RWPE2 (cell line): Measurements from ENCODE around the gene HMGN1.

ENCODE experiments used
- ATAC-seq: fragments of 200-7000 bp; cut with Tn5 transposase; 3 replicates; pipeline ENCODE4 v1.9.1; 2021; ENCODE audit warnings: low read depth
- DNase-seq: peaks from one replicate; pipeline ENCODE4 v3.0.0-alpha.2; 2020; ENCODE audit warnings: low spot score
- H3K27ac ChIP-seq: fragments of 450-650 bp; 2 replicates; pipeline ENCODE4 v1.5.1; 2017; ENCODE audit warnings: mild to moderate bottlenecking; ENCODE audit not compliant: poor library complexity, severe bottlenecking
- H3K27me3 ChIP-seq: fragments of 250-450 bp; sonication (Bioruptor Pico); 2 replicates; pipeline ENCODE4 v1.5.1; 2021; ENCODE audit warnings: mild to moderate bottlenecking, moderate library complexity; ENCODE audit not compliant: insufficient read depth, poor library complexity, severe bottlenecking
- H3K36me3 ChIP-seq: fragments of 250-450 bp; sonication (Bioruptor Pico); 2 replicates; pipeline ENCODE4 v1.5.1; 2020; ENCODE audit warnings: low read depth, mild to moderate bottlenecking, moderate library complexity
- H3K4me1 ChIP-seq: fragments of 250-450 bp; sonication (Bioruptor Pico); 2 replicates; pipeline ENCODE4 v1.5.1; 2021; ENCODE audit warnings: mild to moderate bottlenecking, moderate library complexity; ENCODE audit not compliant: insufficient read depth, poor library complexity, severe bottlenecking
- H3K4me3 ChIP-seq: fragments of 250-450 bp; sonication (Bioruptor Pico); 2 replicates; pipeline ENCODE4 v1.5.1; 2021; ENCODE audit warnings: mild to moderate bottlenecking, moderate library complexity; ENCODE audit not compliant: severe bottlenecking
- H3K9me3 ChIP-seq: fragments of 250-450 bp; sonication (Bioruptor Pico); 2 replicates; pipeline ENCODE4 v1.5.1; 2021; ENCODE audit warnings: mild to moderate bottlenecking, moderate library complexity; ENCODE audit not compliant: severe bottlenecking
- TF ChIP-seq, protein P1 (sequence below): fragments of 450-650 bp; IDR thresholded peaks from one replicate; pipeline ENCODE4 v1.5.1; 2017; ENCODE audit warnings: mild to moderate bottlenecking, moderate library complexity; ENCODE audit not compliant: poor library complexity, severe bottlenecking

Gene HMGN1

DNA sequence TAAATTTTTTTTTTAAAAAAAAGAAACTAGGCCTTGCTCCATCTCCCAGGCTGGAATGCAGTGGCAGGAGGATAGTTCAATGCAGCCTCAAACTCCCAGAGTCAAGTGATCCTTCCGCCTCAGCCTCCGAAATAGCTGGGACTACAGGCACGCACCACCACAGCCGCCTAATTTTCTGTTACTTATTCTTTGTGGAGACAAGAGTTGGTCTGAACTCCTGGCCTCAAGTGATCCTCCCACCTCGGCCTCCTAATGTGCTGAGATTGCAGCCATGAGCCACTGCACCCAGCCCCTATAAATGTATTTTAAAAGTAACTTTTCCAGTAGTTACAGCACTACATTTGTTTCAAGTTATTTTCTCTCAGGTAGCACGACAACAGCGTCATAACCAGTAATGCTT, 37.7 kb downstream of the HMGN1 start:
- Histone ChIP-seq H3K4me1 (peaks cover 13% of the 10 kb centered on the region), H3K27ac (no peak overlapping the region), H3K27me3 (no peaks in the 10 kb centered on the region), H3K9me3 (no peaks in the 10 kb centered on the region), H3K4me3 (no peak overlapping the region), H3K36me3 (peaks cover 40% of the 10 kb centered on the region)
- DNase-seq (no peak), ATAC-seq (no peak)
- TF ChIP-seq, protein P1, sequence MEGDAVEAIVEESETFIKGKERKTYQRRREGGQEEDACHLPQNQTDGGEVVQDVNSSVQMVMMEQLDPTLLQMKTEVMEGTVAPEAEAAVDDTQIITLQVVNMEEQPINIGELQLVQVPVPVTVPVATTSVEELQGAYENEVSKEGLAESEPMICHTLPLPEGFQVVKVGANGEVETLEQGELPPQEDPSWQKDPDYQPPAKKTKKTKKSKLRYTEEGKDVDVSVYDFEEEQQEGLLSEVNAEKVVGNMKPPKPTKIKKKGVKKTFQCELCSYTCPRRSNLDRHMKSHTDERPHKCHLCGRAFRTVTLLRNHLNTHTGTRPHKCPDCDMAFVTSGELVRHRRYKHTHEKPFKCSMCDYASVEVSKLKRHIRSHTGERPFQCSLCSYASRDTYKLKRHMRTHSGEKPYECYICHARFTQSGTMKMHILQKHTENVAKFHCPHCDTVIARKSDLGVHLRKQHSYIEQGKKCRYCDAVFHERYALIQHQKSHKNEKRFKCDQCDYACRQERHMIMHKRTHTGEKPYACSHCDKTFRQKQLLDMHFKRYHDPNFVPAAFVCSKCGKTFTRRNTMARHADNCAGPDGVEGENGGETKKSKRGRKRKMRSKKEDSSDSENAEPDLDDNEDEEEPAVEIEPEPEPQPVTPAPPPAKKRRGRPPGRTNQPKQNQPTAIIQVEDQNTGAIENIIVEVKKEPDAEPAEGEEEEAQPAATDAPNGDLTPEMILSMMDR = no peak

DNA sequence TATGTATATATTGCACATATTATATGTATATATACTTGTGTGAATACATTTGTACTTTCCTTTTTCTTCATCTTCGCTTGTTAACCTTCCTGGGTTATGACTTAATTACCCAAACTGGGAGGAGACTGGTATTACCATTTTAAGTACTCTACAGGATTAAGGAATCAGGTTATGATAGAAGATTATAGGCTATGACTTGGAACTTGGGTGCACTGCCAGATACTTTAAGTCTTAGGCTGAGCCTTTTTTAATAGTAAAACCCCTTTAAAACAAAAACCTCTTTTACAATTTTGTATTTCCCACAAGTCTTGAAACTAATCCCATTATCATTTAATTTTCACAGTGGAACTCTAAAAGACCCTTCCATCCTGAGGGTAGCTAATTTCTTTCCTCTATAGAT, 41.4 kb downstream of the HMGN1 start:
- Histone ChIP-seq H3K36me3 (peaks cover 58% of the 10 kb centered on the region), H3K27ac (no peak overlapping the region), H3K4me1 (peaks cover 8% of the 10 kb centered on the region), H3K4me3 (no peak overlapping the region), H3K27me3 (no peaks in the 10 kb centered on the region), H3K9me3 (no peaks in the 10 kb centered on the region)
- TF ChIP-seq, protein P1 = no peak
- DNase-seq (no peak), ATAC-seq (no peak)

DNA sequence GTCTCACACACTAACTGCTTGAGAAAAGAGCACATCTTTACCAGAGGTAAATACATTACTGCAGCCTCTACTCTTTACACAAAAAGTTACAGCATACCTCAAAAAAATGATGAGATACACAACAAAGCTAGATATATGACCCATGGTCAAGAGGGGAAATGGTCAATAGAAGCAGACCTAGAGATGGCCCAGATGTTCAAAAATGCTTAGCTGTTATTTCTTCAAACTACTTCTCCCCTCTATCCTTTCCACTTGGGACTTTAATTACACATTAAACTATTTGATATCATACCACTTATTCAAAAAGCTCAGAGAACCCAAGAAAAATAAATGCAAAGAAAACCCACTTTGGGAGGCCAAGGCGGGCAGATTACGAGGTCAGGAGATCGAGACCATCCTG, 48.3 kb downstream of the HMGN1 start:
- peaks cover 76% of the 10 kb centered on the region for H3K36me3 ChIP-seq
- no peak overlapping the region for H3K4me3 ChIP-seq
- TF ChIP-seq, protein P1 = no peak
- DNase-seq (no peak), ATAC-seq (no peak)
- no peak overlapping the region for H3K27ac ChIP-seq
- H3K4me1 ChIP-seq = no peaks in the 10 kb centered on the region
- no peaks in the 10 kb centered on the region for H3K9me3 ChIP-seq
- no peaks in the 10 kb centered on the region for H3K27me3 ChIP-seq

DNA sequence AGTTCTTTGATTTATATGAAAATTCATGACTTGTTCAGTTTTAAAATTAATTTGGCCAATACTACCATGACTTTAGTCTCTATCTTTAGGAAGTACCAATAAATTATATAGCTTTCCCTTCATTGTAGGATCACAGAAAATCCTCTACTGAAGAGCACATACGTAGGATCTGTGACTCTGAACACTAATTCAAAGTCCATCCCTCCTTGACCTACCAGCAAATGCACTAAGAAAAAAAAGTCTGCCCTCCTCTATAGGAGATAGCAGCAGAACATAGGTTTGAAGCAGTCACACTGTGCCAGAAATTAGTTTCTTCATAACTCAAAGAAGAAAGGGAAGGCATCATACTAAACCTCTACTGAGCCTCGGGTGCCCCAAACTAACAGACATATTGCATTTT, 52.0 kb downstream of the HMGN1 start:
- ATAC-seq (no peak), DNase-seq (no peak)
- Histone ChIP-seq H3K27ac (no peak overlapping the region), H3K4me1 (no peaks in the 10 kb centered on the region), H3K9me3 (no peaks in the 10 kb centered on the region), H3K36me3 (peaks cover 86% of the 10 kb centered on the region), H3K4me3 (no peak overlapping the region), H3K27me3 (no peaks in the 10 kb centered on the region)
- TF ChIP-seq, protein P1 = no peak
